ENCODE results near the gene C3orf20.

Gene C3orf20

GRCh38 chr3:14758959-14759358 is 84.0 kb downstream of the C3orf20 start:
- peaks cover 21% of the 10 kb centered on the region for H3K27me3 Mint-ChIP-seq (ENCODE audit: low read depth, poor library complexity)
- no peaks in the 10 kb centered on the region for H3K36me3 Mint-ChIP-seq (ENCODE audit: low read depth)
- no peak for TF ChIP-seq CTCF (IDR thresholded peaks at IDR 0.05)
- H3K9me3 Mint-ChIP-seq, result no peaks in the 10 kb centered on the region
- no peak overlapping the region for H3K27ac Mint-ChIP-seq
- H3K4me1 Mint-ChIP-seq, result peaks cover 5% of the 10 kb centered on the region
- DNase-seq, result no peak
- no peak overlapping the region for H3K4me3 Mint-ChIP-seq

- Mint-ChIP-seq H3K9me3 (no peaks in the 10 kb centered on the region), H3K27me3 (ENCODE audit: low read depth, poor library complexity) (peaks cover 26% of the 10 kb centered on the region), H3K27ac (no peak overlapping the region), H3K4me3 (no peak overlapping the region), H3K36me3 (ENCODE audit: low read depth) (no peaks in the 10 kb centered on the region), H3K4me1 (peaks cover 5% of the 10 kb centered on the region)
- TF ChIP-seq CTCF (IDR thresholded peaks at IDR 0.05), result no peak
- no peak for DNase-seq
Observed at GRCh38 chr3:14760185-14760584, 85.2 kb downstream of the C3orf20 start.

GRCh38 chr3:14761121-14761672 is 86.3 kb downstream of the C3orf20 start:
- no peak for DNase-seq
- Mint-ChIP-seq H3K36me3 (ENCODE audit: low read depth) (no peaks in the 10 kb centered on the region), H3K9me3 (no peaks in the 10 kb centered on the region)

GRCh38 chr3:14761866-14762265 is 86.9 kb downstream of the C3orf20 start:
- H3K4me3 Mint-ChIP-seq, result no peak overlapping the region
- no peaks in the 10 kb centered on the region for H3K36me3 Mint-ChIP-seq (ENCODE audit: low read depth)
- DNase-seq, result no peak
- H3K9me3 Mint-ChIP-seq, result no peaks in the 10 kb centered on the region
- peaks cover 26% of the 10 kb centered on the region for H3K27me3 Mint-ChIP-seq (ENCODE audit: low read depth, poor library complexity)
- peaks cover 5% of the 10 kb centered on the region for H3K4me1 Mint-ChIP-seq
- TF ChIP-seq CTCF (IDR thresholded peaks at IDR 0.05), result no peak
- peak overlapping the region; percentile 79 for H3K27ac Mint-ChIP-seq

More at GRCh38 chr3:14761121-14761672, 86.3 kb downstream of the C3orf20 start:
- H3K27ac Mint-ChIP-seq, result no peak overlapping the region
- peaks cover 5% of the 10 kb centered on the region for H3K4me1 Mint-ChIP-seq
- H3K4me3 Mint-ChIP-seq, result no peak overlapping the region
- no peak for TF ChIP-seq CTCF (IDR thresholded peaks at IDR 0.05)
- peaks cover 26% of the 10 kb centered on the region for H3K27me3 Mint-ChIP-seq (ENCODE audit: low read depth, poor library complexity)

- Mint-ChIP-seq H3K36me3 (ENCODE audit: low read depth) (no peaks in the 10 kb centered on the region), H3K4me1 (peaks cover 5% of the 10 kb centered on the region), H3K4me3 (no peak overlapping the region), H3K27me3 (ENCODE audit: low read depth, poor library complexity) (peaks cover 26% of the 10 kb centered on the region), H3K27ac (no peak overlapping the region), H3K9me3 (no peaks in the 10 kb centered on the region)
- no peak for DNase-seq
- TF ChIP-seq CTCF (IDR thresholded peaks at IDR 0.05), result no peak
Observed at GRCh38 chr3:14762701-14763100, 87.8 kb downstream of the C3orf20 start.

GRCh38 chr3:14764331-14765059 is 89.6 kb downstream of the C3orf20 start:
- Mint-ChIP-seq H3K27me3 (ENCODE audit: low read depth, poor library complexity) (peaks cover 25% of the 10 kb centered on the region), H3K9me3 (no peaks in the 10 kb centered on the region), H3K4me1 (peaks cover 13% of the 10 kb centered on the region), H3K36me3 (ENCODE audit: low read depth) (no peaks in the 10 kb centered on the region), H3K27ac (no peak overlapping the region), H3K4me3 (no peak overlapping the region)
- no peak for TF ChIP-seq CTCF (IDR thresholded peaks at IDR 0.05)
- no peak for DNase-seq

Measured in nephron progenitor cell (in vitro differentiated cells).